D721Med (cell line): ENCODE measurements around the gene NKX2-1.

Experiments
- DNase-seq: peaks from one replicate; pipeline ENCODE4 v3.0.0; 2011; ENCODE audit warnings: low spot score; ENCODE audit not compliant: insufficient read length
- FAIRE-seq: peaks from 2 replicates; lab custom pipeline; 2011; peaks lifted over from hg19 to GRCh38; lab: Jason Lieb, UNC
- TF ChIP-seq, protein P1 (sequence below): IDR thresholded peaks from 2 replicates; pipeline ENCODE4 v1.5.1; 2012; ENCODE audit warnings: mild to moderate bottlenecking, control low read depth; ENCODE audit not compliant: insufficient read depth; ENCODE audit errors: missing control alignments

Gene NKX2-1

GRCh38 chr14:36502558-36503508, 17.2 kb downstream of the NKX2-1 start:
- no peak for DNase-seq
- TF ChIP-seq, protein P1, sequence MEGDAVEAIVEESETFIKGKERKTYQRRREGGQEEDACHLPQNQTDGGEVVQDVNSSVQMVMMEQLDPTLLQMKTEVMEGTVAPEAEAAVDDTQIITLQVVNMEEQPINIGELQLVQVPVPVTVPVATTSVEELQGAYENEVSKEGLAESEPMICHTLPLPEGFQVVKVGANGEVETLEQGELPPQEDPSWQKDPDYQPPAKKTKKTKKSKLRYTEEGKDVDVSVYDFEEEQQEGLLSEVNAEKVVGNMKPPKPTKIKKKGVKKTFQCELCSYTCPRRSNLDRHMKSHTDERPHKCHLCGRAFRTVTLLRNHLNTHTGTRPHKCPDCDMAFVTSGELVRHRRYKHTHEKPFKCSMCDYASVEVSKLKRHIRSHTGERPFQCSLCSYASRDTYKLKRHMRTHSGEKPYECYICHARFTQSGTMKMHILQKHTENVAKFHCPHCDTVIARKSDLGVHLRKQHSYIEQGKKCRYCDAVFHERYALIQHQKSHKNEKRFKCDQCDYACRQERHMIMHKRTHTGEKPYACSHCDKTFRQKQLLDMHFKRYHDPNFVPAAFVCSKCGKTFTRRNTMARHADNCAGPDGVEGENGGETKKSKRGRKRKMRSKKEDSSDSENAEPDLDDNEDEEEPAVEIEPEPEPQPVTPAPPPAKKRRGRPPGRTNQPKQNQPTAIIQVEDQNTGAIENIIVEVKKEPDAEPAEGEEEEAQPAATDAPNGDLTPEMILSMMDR = no peak

GRCh38 chr14:36498938-36499337, 21.1 kb downstream of the NKX2-1 start:
- DNase-seq (no peak), FAIRE-seq (no peak)
- TF ChIP-seq, protein P1 = no peak

More at GRCh38 chr14:36502558-36503508, 17.2 kb downstream of the NKX2-1 start:
- FAIRE-seq = no peak

GRCh38 chr14:36496346-36496745, 23.7 kb downstream of the NKX2-1 start:
- DNase-seq = no peak
- FAIRE-seq = no peak
- TF ChIP-seq, protein P1 = no peak

GRCh38 chr14:36495666-36496065, 24.4 kb downstream of the NKX2-1 start:
- TF ChIP-seq, protein P1 = no peak
- DNase-seq (no peak), FAIRE-seq (no peak)

DNA sequence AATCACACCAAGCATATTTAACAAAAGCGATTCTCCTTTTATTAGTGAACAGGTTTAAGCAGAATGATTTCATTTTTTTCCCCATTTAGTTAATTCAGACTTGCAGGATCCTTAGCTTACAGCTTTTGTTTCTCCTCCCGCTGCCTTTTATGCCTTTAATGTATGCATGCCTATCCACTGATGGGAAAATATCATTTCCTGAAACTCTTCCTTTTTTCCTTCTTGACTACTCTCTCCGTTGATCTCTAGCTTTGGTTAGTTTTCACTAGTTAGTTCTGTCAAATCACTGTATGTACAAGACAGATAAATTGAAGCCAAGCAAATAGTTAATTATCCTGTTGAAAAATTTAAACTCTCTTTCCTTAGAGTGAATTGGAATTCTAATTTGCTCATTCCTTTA, 26.3 kb downstream of the NKX2-1 start:
- DNase-seq (no peak), FAIRE-seq (no peak)
- TF ChIP-seq, protein P1 = no peak

DNA sequence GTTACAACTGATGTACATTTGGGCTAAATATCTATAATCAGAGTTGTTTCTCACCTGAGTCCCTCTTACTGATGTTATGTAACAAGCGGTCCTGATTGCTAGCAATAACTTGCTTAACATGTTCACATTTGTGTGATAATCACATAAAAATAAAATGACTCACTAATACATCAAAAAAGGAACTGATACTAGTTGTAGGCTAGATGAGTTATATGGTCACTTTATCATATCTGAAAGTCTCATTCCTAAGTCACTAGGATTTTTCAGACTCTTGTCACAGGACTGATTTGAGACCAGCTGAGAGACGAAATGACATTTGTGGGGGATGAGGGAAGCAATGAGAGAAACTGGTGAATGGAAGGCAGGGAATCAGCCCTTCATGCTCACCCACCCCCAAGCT, 34.3 kb downstream of the NKX2-1 start:
- TF ChIP-seq, protein P1 = no peak
- no peak for DNase-seq
- FAIRE-seq = no peak

GRCh38 chr14:36479344-36479743, 40.7 kb downstream of the NKX2-1 start:
- no peak for FAIRE-seq
- TF ChIP-seq, protein P1 = no peak
- DNase-seq = no peak
